Stimulated activated CD8-positive, alpha-beta memory T cell treated with anti-CD3 and anti-CD28 coated beads, Interleukin-12 subunit alpha, Interleukin-12 subunit beta, amount 100 ng/mL, for 24 hours (primary cell): ENCODE data around the gene MECP2.

ENCODE experiments used
- DNase-seq: peaks from one replicate; pipeline ENCODE4 v3.0.0-alpha.2; 2020; ENCODE audit errors: extremely low read depth

The MECP2 gene

DNA sequence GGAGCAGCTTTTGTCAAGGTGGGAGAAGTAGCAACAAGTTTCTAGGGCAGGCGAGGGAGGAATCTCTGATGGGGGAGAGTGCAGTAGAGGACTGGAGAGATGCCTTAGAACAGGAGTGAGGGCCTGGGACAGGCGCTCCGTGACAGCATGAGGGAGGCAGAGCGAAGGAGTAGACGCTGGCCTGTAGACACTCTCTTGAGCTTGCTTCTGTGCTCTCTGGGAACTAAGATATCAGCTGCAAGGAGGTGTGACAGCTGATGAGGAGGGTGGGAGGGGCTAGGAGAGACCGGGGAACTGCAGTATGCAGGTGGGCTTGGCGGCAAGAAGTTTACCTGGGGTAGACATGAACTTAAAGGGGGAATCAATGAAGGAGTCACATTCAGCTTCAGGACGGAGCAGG lies 35.7 kb downstream of the MECP2 start:
- no peak for DNase-seq

DNA sequence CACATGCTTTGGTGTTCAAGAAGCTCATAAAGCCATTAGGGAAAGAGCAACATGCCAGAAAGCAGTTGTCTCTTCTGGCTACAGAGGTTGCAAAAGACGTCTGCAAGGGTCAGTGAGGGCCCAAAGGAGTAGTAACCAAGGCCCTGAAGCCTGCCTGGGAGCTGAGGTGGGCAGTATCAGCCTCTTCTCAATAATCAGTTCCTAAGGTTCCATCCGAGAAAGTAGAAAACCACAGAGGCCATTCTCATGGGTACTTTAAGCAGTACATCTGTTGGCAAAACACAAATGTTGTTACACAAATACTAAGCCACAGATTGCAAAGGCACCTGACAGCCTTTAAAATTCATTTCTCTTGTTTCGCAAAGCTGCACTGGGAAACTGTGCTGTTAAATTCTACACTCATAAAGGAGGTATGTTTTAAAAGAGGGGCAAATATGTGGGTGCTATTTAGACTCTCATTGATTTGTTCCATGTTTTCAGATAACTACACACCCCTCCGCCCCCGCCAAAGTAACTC lies 37.7 kb downstream of the MECP2 start:
- DNase-seq: no peak

DNA sequence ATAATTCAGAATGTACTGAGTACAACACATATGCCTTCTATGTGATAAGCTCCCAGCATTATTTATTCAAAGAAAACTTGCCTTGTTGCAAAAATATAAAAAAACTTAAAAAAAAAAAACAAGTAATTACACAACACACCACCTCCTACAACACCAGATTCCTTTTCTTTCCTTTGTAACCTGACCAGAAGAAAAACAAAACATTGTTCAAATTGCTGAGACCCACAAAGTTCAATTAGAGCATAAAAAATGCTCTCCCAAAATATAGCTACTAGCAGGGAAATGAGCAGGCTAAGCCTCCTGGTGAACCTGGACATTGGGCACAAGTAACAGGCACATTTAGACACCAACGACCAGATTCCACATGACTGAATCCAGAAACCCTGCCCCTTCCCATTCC lies 38.3 kb downstream of the MECP2 start:
- DNase-seq: no peak

DNA sequence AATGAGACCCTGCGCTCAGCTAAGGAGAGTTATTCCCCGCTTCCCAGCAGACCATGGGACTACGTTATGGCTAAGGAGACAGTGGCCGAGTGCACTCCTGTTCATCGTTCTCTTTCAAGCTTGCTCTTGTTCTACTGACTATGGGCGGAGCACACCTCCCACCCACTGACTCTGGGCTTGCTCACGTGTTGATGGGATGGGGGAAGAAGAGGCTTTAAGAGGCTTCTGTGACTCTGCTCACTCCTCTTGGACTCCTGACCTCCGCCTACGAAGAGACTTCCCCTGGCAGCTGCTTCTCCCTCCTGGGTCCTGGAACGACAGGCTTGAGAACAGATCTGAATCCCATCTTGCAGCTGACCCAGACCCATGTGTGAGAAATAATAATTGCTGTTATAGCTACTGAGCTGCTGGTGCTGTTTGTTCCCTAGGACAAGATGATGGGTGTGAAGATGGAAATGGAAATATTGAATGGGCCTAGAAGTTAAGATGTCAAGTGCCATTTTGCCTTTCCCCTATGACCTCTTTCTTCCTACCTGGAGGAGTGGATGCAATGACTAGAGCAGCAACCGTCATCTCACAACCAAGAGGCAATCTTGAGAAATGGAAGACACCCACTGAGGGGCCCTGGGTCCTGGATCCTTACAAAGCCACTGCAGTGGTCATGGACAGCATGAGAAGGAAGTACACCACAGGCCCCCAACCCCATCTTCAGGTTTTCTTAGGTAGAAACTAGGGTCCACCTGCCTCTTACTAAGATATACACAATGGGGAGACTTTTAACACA lies 39.1 kb downstream of the MECP2 start:
- DNase-seq: no peak

DNA sequence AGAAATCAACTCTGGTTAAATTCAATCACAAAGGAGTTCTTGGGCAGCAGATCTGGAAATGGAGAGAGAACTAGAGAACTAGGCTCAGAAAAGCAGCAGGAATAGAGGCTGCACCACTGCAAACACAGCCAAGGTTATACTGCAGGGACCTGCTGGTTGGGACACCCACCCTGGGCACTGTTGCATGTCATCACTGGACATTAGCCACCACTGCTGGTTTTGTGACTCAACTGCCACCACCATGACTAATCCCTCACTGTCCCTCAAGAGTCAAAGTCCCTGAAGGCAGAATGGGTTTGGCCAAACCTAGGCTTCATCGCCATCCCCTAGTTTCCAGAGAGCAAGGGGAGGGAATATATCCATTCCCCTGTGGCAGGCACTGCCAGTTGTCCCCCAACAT lies 39.7 kb downstream of the MECP2 start:
- no peak for DNase-seq

DNA sequence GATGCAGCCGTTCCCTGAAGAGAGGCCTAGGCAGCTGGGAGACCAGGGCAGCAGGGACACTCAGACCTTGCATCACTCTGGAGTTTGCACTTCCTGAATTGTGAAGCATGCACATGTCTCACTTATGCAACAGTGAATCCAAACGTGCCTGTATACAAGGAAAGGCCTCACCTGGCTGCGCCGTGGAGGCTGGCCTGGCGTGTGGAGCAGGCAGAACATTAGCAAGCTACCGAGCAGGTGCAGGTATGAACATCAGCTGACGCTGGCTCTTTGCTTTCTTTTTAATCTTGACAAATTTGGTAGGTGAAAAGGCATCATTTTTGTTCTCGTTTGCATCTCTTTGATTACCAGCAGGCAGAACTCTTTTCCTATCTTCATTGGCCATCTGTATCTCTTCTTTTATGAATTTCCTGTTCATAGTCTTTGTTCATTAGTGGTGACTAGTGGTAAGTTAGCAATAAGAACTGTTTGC lies 40.7 kb downstream of the MECP2 start:
- DNase-seq: no peak

DNA sequence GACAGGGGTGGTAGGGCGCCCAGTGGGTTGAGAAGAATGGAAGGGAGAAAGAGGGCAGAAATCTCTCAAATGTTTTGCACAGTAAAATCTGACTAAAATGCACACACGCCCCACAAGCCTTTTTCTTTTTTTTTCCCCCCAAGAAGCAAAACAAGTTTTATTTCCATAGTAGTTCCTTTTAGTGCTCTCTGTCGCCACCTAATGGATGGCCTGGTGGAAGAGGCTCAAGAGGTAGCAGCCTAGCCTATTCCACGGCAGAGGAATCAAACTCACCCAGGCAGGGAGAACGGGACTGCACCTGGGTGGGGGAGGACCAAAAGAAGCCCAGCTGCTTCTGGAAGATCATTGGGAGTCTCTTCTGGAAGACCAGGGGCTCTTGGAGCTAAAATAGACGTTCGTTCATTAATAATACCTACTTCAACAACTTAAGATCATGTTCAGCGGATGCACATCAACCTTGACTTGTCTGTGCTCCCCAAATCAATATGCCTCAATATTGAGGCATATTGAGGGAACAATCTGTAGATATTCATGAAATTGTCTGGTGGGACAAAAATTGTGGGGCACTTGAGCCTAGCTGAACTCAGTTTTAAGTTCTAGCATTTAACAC lies 46.2 kb downstream of the MECP2 start:
- DNase-seq: peak; percentile 16

DNA sequence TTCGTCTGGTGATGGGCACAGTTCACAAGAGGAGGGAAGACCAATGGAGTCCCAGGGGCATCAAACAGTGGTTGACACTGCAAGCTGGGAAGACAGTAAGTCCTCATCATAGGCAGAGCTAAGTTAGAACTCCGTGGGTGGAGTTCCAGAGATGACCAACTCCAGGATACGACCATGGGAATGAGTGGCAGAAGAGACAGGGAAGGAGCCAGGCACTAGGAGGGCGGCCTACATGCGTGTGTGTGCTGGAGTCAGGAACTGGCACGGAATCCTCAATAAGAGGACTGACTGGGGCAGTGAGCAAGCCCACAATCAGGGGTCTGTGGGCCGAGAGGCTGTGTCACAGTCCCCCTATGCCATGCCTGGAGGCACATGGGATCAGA lies 47.4 kb downstream of the MECP2 start:
- no peak for DNase-seq

DNA sequence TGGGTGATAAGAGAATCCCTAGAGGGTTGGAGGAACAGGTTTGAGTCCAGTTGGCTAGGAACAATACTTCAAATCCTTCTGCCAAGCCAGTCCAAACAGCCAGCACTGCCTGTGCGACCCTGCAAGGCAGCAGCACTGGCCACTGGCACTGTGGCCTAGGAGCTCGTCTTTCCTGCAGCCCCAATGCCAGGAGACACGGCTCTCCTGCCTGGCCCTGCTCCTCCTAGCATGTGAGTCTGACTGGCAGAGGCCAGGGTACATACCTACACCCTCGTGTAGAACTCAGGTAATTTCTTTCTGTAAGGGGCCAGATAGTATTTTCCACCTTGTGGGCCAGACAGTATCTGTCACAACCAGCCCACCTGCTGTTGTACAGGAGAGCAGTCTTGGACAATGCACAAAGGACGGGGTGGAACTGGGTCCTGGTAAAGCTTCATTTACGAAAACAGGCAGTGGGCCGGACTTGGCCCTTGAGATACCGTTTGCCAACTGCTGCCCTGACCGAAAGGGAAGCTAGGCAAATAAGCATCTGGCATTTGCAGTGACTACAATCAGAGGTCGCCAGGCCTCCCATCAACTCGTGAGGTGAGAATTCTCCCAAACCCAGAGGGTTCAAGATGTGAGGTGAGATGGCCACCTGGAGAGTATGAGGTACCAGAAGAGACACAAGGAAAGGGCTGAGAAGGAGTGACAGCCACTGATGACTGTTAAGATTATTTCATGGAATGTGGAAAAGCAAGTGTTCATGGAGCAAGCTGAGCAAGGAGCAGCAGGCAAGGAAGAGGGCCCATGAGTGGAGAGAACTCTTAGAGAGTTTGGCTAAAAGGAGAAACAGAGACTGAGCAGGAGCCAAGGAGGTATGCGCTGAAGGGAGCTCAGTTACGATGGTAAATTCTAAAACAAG lies 48.1 kb downstream of the MECP2 start:
- no peak for DNase-seq

DNA sequence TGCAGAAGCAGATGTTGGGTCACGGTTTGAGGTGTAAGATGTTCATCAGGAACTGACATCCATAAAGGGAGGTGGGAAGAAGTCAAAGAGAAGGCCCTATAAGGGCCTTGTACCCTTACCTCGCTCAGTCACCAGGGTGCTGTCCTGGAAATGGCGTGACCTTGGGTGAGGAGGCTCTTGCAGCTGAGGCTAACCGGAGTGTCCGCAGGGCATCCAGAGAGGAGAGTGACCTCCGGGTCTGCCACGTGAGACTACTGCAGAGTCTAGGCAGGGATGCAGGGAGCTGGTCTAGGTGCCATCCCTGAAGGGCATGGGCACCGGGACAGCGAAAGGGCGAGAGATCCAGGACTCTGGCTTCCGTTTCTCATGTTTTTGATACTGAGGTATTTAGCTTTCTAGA lies 49.1 kb downstream of the MECP2 start:
- DNase-seq: no peak

DNA sequence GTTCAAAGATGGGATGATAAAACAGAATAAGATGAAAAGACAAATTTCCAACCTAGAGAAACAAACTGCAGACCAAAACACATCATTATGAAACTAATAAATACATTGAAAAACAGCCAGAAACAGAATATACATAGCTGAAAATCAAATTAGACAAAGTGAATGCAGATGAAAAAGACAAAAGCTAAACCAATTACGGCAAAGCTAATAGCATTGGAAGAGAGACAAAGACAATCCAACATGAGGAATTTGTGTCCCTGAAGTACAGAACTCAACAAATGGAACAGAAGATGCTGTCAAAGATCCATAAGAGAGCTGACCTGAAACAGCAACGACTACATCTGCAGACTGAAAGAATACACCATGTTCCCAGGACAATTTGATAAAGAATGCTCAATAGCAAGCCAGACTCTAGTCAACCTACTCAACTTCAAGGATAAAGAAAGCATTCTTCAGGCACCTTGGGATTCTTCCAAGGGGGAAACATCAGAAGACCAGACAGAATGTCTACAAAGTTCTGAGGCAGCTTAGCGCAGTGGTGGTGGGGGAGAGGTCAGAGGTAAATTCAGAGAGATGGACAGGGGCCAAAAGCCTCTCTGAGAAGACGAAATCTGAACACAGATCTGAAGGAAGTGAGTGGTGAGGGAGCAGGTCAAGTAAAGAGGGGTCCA lies 50.4 kb downstream of the MECP2 start:
- DNase-seq: no peak

DNA sequence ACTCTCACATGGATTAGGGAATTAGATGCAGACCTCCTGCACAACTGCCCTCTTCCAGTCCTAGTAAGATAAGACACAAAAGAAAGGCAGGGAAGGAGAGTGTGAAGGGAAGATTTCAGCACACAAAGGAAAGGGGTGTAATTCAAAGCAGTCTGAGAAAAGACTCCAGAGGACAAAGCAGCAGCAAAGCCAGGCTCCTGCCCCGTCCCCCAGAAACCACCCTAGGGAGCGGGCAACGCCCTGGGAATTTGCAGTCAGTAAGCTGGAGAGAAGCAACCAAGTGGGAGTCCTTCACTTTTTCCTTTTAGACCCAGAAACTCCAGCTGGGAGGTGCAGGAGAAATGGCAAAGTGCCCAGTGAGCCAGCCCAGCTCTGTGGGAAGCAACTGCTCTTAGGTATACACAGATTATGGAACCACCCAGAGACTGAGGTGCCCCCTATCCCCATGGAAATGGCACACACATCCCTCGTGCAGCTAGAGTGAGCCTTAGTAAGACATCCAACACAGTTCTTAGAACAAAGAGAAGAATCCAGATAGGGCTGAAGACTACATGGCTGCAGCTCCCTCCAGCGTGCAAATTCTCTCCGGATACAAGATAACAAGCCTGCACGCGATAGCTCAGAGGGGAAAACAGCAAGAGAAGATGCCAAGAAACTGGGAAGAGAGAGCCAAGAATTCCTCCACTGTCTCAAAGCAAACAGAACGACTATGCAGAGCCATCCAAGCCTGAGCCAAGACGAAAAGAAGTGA lies 51.3 kb downstream of the MECP2 start:
- DNase-seq: no peak

DNA sequence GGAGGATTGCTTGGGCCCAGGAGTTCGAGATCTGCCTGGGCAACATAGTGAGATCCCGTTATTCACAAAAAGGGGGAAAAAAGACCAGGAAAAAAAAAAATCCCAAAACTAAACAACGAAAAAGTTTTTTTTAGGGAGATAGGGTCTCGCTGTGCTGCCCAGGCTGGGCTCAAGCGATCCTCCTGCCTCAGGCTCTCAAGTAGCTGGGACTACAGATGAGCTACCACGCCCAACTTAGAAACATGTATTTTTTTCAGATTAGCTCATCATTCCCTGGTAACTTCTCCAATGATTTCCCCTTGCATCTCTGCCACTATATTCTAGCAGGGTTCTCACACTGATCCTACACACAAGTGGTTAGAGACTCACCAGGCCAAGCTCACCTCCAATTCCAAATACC lies 53.4 kb downstream of the MECP2 start:
- DNase-seq: no peak

DNA sequence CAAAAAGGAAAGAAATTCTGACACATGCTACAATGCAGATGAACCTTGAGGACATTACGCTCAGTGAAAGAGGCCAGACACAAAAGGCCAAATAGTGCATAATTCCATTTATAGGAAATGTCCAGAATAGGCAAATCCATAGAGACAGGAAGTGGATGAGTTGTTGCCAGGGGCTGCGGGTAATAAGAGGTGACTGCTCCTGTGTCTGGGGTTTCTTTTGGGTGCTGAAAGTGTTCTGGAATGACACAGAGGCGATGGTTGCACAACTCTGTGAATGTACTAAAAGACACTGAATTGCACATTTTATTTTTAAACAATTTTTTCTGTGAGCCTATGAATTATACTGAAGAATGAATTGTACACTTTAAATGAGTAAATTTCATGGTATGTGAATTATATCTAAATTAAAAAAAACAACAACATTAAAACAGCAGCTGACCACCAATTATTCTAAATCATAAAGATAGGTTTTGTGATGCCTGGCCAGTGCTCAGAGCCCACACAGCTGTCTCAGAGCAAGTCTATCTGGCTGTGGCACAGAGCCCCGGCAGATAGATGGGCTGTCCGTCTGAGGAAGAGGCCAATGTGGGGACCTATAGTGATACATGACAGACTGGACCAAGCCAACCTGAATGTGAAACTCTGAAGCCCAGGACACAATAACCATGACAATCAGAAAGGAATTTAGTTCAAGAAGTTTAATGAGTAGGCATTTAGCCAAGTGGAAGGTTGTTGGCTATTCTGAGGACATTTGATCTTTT lies 54.3 kb downstream of the MECP2 start:
- DNase-seq: no peak

DNA sequence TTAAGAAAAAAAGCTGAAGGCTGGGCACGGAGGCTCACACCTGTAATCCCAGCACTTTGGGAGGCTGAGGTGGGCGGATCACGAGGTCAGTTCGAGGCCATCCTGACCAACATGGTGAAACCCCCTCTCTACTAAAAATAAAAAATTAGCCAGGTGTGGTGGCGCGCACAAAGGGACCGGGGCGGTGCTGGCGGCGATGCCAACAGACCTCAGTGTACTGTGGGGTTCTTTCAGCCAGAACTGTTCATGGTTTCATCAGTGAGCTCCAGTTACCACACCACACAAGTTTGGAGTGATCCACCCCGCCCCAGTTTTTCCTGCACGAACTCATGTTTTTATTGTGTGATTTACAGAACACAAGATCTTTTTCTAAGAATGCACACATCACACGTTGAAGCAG lies 56.7 kb downstream of the MECP2 start:
- DNase-seq: no peak

DNA sequence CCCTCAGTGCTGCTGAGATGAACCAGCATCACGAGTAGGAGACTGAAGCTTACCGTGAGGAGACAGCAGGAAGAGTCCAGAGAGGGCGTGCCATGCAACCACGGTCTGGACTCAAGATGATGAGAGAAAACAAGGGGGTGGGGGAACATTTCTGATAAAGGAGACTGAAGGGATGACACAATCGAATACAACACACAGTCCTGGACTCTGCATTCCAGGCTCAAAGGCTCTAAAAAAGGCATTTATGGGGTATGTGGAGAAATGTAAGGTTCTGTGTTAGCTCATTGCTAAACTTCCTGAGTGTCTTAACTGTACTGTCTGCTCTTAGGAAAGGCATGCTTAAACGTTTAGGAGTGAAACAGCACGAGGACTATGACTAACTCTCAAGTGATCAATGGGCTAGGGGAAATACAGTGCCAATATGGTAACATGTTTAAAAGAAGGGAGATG lies 57.2 kb downstream of the MECP2 start:
- no peak for DNase-seq

DNA sequence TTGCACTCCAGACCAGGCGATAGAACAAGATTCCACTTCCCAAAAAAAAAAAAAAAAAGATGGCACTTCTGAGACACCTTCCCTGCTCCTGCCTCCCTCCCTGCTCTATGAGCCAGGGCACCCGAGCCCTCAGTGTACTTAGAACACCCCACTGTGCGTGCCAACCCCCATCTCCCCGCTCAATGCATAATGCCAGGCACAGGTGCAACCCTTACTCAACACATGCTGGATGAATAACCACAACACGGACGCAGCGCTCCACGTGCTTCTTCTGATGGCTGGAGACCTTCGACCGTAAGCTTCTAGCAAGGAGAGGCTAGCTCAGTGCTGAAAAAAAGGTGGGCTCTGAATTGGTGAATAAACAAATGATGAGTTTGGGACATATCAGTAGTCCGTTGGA lies 57.9 kb downstream of the MECP2 start:
- DNase-seq: no peak

DNA sequence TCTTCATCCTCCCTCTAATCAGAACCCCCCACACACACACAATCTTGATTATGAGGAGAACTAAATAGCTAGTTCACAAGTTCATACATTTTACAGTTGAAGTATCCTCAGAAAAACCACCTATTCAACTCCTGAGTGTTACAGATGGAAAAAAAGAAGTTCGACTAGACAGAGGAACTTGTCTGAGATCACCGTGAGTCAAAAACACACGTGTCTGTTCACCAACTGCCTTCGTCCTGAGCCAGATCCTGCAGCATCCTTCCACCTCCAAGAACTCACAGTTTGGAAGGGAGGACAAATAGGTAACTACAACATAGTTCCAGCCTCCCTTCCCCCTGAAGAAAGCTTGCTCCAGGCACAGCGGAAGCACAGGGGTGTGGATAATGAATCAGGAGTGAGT lies 58.9 kb downstream of the MECP2 start:
- no peak for DNase-seq

DNA sequence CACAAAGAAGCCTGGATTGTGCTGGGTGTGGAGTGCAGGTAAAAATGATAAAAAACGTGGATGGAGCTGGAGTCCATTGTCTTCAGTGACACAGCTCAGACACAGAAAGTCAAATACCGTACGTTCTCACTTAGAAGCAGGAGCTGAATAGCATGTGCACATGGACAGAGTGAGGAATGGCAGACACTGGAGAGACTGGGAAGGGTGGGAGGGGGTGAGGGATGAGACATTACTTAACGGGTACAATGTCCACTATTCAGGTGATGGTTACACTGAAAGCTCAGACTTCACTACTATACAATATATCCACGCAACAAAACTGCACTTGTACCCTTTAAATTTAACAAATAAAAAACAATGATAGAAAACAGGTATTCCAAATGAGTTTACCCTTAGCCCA lies 59.8 kb downstream of the MECP2 start:
- DNase-seq: no peak

DNA sequence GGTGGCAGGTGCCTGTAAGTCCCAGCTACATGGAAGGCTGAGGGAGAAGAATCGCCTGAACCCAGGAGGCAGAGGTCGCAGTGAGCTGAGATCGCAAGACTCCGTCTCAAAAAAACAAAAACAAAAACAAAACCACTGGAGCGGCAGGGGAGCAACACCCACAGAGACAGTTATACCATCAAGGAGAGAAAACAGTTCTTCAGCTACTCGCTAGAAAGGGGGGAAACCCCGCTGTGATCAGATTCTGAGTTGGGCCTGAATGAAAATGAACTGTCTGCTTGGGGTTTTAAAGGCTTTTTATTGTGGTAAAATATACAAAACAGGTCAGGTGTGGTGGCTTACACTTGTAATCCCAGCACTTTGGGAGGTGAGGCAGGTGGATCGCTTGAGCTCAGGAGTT lies 61.0 kb downstream of the MECP2 start:
- DNase-seq: no peak
